T-helper 22 cell (primary cell): Measurements from ENCODE around the gene TCERG1.

ENCODE experiments used
- DNase-seq: peaks from one replicate; pipeline ENCODE4 v3.0.0-alpha.2; 2020; ENCODE audit warnings: low read depth

TCERG1 gene

DNA sequence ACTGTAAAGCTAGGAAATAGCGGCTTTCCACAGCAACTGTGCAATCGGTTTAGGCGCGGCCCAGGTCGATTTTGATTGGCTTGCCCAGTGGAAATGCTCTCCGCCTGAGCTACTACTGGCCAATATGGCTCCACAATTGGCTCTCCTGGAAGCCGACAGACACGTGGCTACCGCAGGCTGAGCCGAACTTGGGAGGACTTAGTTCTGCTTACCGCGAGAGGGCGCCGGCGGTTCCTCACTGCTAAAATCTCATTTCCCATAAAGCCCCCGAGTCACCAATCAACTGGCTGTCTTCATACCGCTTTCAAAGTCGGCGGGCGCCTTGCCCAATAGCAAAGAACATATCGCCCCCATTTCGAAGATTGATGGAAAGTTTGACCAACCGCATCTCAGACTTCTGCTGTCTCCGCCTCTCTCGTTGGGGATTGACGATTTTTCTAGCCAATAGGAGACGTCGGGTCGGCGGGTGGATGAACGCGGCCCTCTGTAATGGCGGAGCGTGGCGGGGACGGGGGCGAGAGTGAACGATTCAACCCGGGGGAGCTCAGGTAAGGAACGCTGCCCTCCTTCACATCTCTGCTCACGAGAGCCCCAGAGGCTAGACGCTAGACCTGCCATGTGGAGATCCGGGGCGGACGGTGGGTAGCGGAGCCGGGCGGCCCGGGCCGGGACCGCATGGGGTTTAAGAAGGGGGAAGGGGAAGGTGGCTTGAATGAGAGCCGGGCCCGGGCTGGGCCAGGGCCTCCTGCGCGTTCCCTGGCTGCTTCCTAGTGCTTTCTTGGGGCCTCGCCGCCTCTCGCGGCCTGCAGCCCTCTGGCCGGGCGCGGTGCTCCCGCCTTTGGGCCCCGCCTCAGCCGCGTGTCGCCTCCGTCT, at the start of gene TCERG1:
Gene TCERG1, plus strand, starts transcription at position 473 of the 873 bp plus-strand sequence. Its CDS starts 17 bp downstream, at position 490.
- DNase-seq = peak; percentile 94

DNA sequence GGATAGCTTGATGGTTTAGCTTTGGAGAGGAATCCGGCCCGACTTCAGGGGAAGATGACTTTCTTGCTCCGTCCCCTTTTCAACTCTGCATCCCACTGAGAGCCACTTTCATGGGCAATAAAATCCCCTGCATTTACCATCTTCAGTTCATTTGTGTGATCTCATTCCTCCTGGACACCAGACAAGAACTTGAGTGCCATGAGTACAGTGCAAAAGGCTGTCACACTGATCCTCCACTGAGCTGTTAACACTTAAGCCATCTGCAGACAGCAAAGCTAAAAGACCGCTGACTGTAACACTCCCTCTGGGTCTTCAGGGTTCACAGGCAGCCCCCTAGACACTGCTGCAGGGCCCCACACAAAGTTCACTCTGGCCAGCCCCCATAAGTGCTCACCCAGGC, 48.3 kb upstream of the TCERG1 start:
- no peak for DNase-seq

DNA sequence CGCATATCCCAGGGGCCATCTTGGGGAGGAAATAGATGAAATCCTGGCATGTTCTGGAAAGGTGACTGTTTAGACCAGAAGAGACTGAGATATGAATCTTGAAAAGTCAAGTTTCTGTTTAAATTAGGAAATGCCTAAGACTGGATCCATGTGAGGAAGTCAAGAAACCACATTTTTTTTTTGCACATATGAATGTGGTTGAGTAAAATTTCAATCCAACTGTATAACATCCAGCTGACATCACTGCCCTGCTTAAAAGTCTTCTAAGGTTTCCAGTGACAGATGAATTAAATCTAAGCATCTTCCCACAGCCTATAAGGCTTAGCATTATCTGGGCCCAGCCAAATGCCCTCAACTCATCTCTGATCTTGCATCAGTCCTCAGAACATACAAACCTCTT, 47.7 kb upstream of the TCERG1 start:
- no peak for DNase-seq

DNA sequence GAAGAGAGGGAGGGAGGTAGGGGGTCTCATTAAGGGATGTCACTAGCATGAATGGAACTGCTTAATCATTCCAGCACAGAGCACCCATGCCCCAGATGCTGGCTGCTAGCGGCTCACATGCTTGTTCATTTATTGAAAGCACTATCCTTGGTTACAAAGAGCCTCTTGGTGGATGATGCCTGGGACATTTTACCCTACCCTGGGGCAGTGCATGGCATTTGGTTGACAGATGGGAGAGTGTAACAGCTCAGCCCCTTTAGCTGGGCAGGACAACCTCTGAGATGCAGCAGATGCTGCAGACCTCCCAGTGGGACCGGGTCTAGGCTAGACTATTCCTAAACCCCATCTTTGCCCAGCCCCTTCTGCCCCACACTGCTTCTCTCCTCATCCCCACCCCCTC, 46.9 kb upstream of the TCERG1 start:
- no peak for DNase-seq

DNA sequence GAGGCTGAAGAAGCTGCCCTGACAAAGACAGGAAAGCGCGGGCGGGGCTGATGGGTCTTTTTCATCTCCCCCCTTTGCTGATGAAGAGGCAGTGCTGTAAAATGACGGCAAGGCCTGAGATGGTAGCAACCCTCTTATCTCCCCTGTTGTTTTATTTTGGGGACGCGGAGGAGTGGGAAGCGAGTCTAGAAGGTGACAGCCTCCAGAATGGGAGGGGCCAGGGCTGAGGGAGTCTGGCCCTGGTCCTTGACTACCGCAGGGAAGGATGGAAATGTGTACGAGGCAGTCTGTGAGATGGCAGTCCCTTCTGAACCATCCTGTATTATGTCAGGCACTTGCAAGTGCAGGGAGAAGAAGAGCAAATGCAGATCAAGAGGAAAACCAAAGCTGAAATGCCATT, 46.1 kb upstream of the TCERG1 start:
- no peak for DNase-seq

DNA sequence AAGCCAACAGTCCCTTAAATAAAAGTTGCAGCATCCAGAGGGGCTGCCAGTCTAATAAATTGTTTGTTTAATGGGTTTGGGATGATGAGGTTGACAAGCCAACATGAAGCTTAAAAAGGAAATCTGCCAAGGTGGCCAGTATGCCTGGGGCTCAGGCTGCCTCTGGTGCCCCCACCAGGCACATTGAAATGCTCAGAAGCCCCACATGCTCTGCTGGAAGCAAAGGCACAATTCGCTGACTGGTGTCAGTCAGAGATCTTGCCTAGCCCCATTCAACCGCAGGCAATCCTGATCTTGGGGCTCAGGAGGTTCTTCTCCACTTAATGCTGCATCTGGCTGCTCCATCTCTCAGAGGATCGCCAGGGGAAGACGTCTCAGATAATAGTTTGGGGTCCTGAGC, 44.2 kb upstream of the TCERG1 start:
- no peak for DNase-seq

DNA sequence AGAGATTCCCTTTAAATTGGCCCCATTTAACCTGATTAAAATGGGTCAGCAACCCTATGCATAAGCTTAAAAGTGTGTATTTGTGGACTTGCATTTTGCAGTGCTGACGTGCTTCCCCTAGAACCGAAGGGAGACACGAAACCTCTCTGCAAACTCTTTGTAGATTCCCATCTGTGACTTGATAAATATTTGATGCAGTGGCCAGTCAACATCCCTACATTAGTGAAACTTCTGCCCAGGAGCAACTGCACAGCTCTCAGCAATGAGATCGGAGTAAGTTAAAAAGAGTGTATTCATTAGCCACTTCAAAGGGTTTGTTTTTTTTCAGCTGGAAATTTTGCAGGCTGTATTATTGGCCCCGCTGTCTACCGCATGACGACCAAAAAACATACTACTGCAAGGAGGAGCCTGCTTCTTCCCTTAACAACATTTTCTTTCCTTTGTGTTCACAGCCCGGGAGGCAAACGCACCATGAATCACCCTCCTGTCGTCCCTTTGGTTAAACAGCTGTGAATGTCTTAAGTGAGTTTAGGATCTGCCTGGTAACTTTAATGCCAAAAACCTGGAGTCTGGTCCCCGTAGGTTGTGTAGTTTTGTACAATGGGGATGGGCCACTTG, 38.0 kb upstream of the TCERG1 start:
- no peak for DNase-seq

DNA sequence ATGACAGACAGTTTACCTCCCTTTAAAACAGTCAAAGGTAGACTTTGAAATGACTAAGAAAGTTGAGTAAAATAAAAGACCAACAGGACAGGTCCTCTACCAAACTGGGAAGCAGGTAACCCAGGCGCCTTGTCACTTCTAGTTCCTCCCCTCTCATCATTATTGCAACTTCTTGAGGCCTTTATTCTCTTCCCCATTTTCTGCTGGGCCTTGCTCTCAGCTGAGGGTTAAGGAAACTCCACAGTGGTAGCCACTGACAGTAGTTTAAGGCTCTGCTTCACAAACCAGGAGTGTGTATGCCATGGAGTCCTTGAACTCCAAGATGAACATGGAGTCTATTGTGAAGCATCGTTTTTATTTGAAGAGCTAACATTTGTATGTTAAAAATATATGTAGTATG, 36.9 kb upstream of the TCERG1 start:
- DNase-seq = no peak

DNA sequence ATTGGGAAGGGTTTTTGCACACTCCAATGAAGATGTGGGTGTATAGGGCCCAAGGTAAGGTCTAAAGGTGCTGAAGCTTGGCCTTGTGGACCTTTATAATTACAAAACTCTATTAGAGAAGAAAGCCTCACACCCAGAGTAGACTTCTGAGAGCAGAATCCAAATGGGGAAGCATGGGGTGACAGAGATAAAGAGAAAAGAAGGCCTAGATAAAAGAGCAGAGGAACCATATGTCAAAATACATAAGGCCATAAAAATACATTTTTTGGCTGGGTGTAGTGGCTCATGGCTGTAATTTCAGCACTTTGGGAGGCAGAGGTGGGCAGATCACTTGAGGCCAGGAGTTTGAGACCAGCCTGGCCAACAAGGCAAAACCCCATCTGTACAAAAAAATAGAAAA, 27.4 kb upstream of the TCERG1 start:
- no peak for DNase-seq

DNA sequence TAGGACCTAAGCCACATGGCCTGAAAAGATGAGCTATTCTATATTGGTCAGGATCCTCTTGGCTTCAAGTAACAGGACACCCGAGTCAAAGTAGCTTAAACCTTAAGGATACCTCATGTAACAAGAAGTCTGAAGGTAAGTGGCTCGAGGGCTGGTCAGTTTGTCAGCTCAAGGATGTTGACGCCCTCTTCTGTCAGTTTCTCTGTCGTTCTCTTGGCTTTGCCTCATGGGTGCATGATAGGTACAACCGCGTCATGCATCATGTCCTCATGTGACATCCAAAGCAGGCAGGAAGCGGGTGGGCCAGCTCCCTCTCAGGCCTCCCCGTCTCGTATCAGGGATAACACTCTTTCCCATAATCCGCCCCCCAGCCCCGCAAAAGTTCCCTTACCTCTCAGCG, 22.1 kb upstream of the TCERG1 start:
- no peak for DNase-seq

DNA sequence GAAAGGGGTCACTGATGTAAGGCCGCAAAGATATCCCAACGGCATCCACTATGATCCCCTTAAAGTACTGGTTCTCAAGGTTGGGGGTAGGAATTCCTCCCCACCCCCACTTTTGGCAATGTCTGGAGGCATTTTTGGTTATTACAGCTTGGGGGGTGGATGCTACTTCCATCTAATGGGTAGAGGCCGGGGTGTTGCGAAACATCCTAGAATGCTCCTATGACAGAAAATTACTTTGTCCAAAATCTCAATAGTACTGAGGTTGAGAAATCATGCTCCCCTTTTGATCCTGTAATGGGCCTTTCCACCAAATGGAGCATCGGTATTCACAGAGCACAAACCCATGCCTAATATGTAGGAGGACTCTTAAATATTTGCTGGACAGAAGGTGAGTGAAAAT, 20.8 kb upstream of the TCERG1 start:
- DNase-seq = no peak

DNA sequence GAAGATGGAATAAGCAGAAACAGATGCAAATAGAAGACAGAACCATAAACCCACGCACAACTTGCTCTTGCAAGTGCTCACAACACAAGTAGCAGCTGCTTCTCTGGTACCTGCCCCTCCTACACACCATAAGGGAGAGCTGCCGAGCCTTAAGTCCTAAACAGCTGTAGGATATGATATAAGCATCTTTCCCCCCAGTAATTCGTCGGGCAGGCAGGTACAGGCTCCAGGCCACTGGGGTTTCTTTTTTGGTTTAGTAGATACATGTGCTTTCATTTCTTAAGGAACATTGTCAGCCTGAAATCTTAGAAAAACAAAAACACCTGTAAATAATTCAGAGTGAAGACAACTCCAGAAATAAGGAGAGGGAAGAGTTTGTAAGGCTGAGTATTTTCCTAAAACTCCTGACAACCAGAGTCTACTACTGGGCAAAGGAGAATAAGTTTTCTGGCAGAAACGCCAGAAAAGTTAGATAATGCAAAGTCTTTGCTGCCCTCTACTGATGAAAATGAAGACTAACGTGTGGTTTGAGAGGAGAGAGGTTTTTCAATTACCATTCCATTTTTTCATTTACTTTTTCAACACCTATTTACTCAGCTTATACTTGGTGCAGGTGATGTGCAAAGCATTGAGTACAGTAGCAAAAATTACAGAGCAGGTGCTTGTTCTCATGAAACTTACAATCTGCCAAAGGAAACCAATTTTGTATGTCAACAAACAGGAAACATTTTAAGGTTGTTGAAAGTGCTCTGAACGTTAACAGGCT, 20.1 kb upstream of the TCERG1 start:
- DNase-seq = no peak

DNA sequence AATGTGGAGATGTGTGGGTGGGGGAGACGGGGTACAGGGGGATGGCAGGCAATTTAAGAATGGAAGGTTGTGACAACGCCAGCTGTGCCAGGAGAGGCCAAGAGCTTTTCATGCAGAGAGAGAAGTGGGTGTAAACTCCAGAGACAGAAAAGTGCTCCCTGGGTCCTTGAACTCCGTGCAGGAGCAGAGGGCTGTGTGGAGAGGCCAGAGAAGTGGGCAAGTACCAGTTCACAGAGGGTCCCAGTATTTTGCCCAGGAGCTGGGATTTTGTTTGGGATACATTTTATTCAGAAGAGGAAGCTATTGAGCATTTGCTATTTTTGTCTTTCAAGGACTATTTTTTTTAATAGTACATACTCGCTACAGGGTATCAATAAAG, 19.5 kb upstream of the TCERG1 start:
- DNase-seq = no peak

DNA sequence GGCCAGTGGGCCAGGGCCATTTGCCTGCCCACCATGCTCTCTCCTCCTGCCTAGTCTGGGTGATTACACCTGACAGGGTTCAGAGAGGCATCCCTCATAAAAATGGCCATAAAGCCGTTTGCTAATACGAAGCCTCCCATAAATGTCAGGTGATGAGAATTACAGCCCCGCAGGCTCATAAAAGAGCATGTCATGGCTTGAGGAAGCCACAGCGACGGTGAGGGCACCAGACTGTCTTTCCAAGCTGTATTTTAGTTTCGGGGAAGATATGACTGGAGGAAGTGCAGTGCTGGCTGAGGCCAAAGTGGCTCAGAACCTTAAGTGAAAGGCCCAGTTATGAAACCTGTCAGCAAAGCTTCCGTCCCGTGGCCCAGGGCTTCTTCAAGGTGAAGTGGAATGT, 18.5 kb upstream of the TCERG1 start:
- no peak for DNase-seq

DNA sequence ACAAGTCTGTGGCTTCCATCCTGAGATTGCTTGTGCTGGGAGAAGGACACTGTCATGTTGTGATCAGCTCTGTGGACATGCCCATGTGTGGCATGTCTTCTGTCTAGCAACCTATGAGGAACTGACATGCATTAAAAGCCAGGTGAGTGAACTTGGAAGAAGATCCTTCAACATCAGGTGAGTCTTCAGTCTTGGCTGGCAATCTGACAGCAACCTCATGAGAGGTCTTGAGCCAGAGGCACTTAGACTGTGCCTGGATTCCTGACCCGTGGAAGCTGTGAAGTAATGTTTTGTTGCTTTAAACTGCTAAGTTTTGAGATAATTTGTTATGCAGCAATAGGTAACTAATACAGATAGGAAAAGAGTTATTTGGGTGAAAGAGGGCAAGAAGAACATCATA, 6.8 kb upstream of the TCERG1 start:
- no peak for DNase-seq

DNA sequence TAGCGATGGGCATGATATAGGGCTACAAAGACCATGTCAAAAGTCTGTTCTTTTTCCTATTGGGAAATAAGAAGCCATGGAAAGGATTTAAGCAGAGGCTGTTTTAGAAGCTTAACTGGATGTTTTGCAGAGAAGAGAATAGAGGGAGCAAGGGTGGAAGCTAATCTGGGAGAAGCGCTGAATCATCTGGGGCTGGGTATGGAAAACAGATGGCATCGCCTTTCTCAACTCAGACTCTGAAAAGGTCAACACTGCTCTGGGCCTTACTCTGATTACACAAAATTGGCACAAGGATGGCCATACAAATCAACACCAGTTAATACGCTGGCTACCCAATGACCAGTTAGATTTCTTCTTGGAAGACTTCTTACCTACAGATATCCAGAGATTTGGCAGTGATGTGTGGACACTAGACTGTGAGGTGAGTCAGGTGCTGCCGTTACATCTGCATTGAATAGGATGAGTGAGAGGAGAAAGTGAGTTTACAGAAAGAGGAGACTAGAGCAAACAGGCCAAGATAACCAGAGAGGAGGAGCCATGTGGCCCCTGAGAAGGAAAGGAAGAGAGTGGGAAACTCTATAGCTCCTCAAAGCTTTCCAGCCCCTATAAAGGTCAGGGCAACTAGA, 6.2 kb upstream of the TCERG1 start:
- DNase-seq = no peak

DNA sequence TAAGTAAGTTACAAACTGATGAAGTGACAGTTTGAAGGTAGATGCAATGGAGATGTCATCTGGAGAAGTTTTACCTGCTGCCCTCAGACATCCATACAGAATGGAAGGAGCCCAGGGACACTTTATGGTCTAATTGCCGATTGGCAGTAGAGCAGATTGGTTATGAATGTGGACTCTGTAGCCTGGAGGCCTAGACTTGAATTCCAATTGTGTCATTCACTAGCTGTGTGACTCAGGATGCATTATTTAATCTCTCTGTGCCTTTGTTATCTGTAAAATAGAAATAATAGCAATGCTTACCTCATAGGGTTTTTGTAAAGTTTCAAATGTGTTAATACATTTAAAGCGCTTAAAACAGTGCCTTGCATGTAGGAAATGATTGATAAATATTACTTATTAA, 5.2 kb upstream of the TCERG1 start:
- no peak for DNase-seq

DNA sequence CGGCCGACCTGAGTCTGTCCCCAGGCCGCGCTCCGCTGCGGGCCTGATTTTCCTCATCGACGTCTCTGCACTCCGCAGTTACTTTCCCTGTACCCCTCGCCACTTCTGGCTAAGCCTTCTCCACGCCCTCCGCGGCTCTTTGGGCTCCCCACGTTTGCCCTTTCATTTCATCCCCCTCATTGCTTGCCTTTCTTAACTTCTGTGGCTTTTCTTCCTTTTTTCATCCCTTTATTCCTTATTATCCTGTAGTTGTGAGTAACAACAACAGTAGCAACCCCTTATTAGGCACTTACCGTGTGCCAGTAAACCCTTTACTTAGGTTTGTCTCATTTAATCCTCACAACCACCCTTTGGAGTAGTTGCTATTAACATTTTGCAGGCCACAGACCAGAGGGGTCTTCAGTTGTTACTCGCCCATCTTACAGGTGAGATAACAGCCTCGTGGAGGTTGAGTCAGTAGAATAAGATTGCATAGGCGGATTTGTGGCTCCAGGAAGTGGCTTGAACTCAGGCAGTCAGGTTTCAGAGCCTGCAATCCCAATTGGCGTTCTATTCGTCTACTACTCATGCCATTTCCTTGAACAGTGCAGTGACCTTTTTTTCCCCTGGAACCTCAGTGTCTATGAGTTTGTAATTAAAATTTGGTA, 724 bp downstream of the TCERG1 start:
- DNase-seq = no peak

DNA sequence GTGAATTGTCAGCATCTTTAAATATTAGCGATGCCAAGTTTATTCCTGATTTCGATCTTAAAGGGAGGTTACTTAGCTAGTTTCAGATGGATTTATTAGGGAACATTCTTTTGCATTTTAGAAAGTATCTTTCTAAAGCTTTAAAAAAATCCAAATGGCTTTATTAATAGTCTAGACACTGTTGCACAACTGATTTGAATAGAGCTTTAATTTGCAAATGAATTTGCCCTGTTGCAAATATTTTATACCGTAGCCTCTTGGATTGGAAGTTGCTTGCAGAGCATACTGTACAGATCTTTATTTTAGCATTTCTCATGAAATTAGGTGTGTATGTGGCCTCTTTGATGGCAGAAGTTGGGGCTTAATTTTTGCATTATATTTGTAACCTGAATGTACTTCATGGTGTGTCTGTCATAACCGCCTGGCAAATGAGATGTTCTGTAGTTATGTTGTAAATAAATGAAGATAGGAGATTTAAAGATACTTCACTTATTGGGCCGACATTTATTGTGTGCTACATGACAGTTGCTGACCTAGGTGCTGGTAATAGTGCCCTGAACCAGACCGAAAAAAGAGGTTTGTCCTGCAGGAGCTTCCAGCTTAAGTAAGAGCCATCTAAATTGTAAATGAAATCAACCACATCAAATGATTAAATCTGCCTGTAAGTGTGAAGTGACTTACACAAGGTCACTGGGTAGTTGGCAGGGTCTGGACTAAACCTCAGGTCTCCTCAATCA, 1.8 kb downstream of the TCERG1 start:
- no peak for DNase-seq

DNA sequence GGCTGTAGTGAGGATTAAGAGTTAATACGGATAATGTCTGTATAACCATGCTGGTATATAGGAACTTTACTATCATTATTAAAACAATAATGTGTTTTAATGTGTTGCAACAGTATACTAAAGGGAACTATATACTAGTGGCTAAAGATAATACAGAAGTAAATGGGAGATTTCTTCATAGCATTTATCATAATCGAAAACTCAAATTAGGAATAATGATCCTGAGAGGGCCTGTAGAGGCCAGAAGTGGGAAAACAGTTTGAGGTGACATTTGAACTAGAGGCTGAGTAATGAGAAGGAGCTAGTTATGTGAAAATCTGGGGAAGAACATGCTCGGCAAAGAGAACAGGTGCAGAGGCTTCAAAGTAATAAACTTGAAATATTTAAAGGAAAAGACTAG, 2.9 kb downstream of the TCERG1 start:
- DNase-seq = no peak

DNA sequence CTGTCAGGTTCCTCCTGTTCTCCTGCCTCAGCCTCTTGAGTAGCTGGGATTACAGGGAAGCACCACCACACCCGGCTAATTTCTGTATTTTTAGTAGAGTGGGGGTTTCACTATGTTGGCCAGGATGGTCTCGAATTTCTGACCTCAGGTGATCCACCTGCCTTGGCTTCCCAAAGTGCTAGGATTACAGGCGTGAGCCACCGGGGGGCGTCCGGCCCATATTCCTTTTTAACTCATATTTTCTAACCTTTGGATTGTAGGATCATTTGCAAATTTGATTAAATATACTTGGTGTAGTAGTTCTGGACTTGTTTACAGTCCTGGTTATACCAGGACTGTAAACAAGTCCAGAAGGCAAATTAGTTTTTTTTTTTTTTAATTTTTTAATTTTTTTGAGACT, 4.3 kb downstream of the TCERG1 start:
- DNase-seq = no peak
